GM21515 (cell line): ENCODE data around the gene PIP.
"Not testable (repeated sequence)": the region's sequence is repeated elsewhere in the genome, so short reads cannot be mapped to it uniquely, and the experiment has no call there.

Experiments used
- ATAC-seq: cut with Tn5 transposase; IDR thresholded peaks from one replicate; pipeline ENCODE4 v1.9.1; 2021; ENCODE audit not compliant: unreplicated experiment

The PIP gene

GRCh38 chr7:143131781-143132180 lies at the start of gene PIP:
Gene PIP (plus strand): TSS chr7:143132077. CDS start chr7:143132117, 40 bp downstream.
- ATAC-seq = no peak

- ATAC-seq = no peak
Observed at GRCh38 chr7:143085109-143085508, 46.8 kb upstream of the PIP start.

- ATAC-seq = not testable (repeated sequence)
Observed at GRCh38 chr7:143085610-143086009, 46.3 kb upstream of the PIP start.

GRCh38 chr7:143088549-143089231 lies 43.2 kb upstream of the PIP start:
- ATAC-seq = not testable (repeated sequence)

GRCh38 chr7:143096146-143096545 lies 35.7 kb upstream of the PIP start:
- ATAC-seq = no peak

GRCh38 chr7:143099579-143099978 lies 32.3 kb upstream of the PIP start:
- ATAC-seq = not testable (repeated sequence)

GRCh38 chr7:143104759-143105158 lies 27.1 kb upstream of the PIP start:
- ATAC-seq = no peak

- ATAC-seq = not testable (repeated sequence)
Observed at GRCh38 chr7:143108019-143108418, 23.9 kb upstream of the PIP start.

GRCh38 chr7:143117395-143117794 lies 14.5 kb upstream of the PIP start:
- no peak for ATAC-seq

GRCh38 chr7:143120691-143121405 lies 11.0 kb upstream of the PIP start:
- no peak for ATAC-seq

GRCh38 chr7:143123326-143123725 lies 8.6 kb upstream of the PIP start:
- not testable (repeated sequence) for ATAC-seq

GRCh38 chr7:143126146-143126545 lies 5.7 kb upstream of the PIP start:
- ATAC-seq = no peak

GRCh38 chr7:143129051-143129450 lies 2.8 kb upstream of the PIP start:
- ATAC-seq = no peak

GRCh38 chr7:143129477-143129876 lies 2.4 kb upstream of the PIP start:
- no peak for ATAC-seq

GRCh38 chr7:143130541-143130940 lies 1.3 kb upstream of the PIP start:
- ATAC-seq = no peak

GRCh38 chr7:143147070-143147469 lies 15.2 kb downstream of the PIP start:
- no peak for ATAC-seq

GRCh38 chr7:143148050-143148449 lies 16.2 kb downstream of the PIP start:
- ATAC-seq = no peak

GRCh38 chr7:143148651-143149050 lies 16.8 kb downstream of the PIP start:
- ATAC-seq = no peak

GRCh38 chr7:143150696-143151095 lies 18.8 kb downstream of the PIP start:
- ATAC-seq = not testable (repeated sequence)

GRCh38 chr7:143158617-143159016 lies 26.7 kb downstream of the PIP start:
- not testable (repeated sequence) for ATAC-seq

- ATAC-seq = no peak
Observed at GRCh38 chr7:143171697-143172096, 39.8 kb downstream of the PIP start.

GRCh38 chr7:143172354-143172753 lies 40.5 kb downstream of the PIP start:
- no peak for ATAC-seq
